ENCODE data around the gene CDH4.

CDH4 gene

GRCh38 chr20:61665528-61666470 is 413.7 kb downstream of the CDH4 start:
- no peak overlapping the region for H2BK5ac ChIP-seq (ENCODE audit: low read depth, low read length, poor library complexity)
- H3K79me2 ChIP-seq (ENCODE audit: control insufficient read depth, insufficient read depth, low read length, poor library complexity), result no peaks in the 10 kb centered on the region
- no peak overlapping the region for H2BK12ac ChIP-seq (ENCODE audit: low read length)
- H3K4ac ChIP-seq (ENCODE audit: low read depth, low read length), result no peak overlapping the region
- no peaks in the 10 kb centered on the region for H3K79me1 ChIP-seq (ENCODE audit: low read length)
- no peak overlapping the region for H3K23ac ChIP-seq (ENCODE audit: low read length)
- no peak overlapping the region for H3K27ac ChIP-seq (ENCODE audit: low read depth, low read length)
- H3K9ac ChIP-seq (ENCODE audit: low read length), result no peak overlapping the region
- H3K4me3 ChIP-seq (ENCODE audit: low read depth, low read length), result no peak overlapping the region
- H4K12ac ChIP-seq (ENCODE audit: low read depth, low read length), result no peak overlapping the region
- H3K36me3 ChIP-seq (ENCODE audit: control insufficient read depth in 1 of 2, insufficient read depth in 2 of 2, low read length in 2 of 2), result no peaks in the 10 kb centered on the region
- no CpG with 5 or more reads among the region's 32 CpGs for WGBS (ENCODE audit: extremely low coverage, insufficient coverage, insufficient read length)
- no peak overlapping the region for H2AFZ ChIP-seq (ENCODE audit: insufficient read depth, low read length, poor library complexity)
- H3K4me2 ChIP-seq (ENCODE audit: low read length), result no peak overlapping the region
- no peak overlapping the region for H2BK120ac ChIP-seq (ENCODE audit: insufficient read depth, low read length, poor library complexity)
- no peak for DNase-seq
- no peak overlapping the region for H2AK5ac ChIP-seq (ENCODE audit: low read length)
- H3K18ac ChIP-seq (ENCODE audit: low read length), result no peak overlapping the region
- H3K4me1 ChIP-seq (ENCODE audit: control insufficient read depth in 1 of 2, insufficient read depth in 2 of 2, low read length in 2 of 2), result no peaks in the 10 kb centered on the region
- peaks cover 5% of the 10 kb centered on the region for H3K9me3 ChIP-seq (ENCODE audit: insufficient read depth, low read depth, low read length)
- no peak overlapping the region for H3K14ac ChIP-seq (ENCODE audit: low read length)
- no peak overlapping the region for H4K8ac ChIP-seq (ENCODE audit: low read depth, low read length)
- no peaks in the 10 kb centered on the region for H3K27me3 ChIP-seq (ENCODE audit: insufficient read depth, low read length)
- no peak overlapping the region for H4K91ac ChIP-seq (ENCODE audit: low read depth, low read length)

DNA sequence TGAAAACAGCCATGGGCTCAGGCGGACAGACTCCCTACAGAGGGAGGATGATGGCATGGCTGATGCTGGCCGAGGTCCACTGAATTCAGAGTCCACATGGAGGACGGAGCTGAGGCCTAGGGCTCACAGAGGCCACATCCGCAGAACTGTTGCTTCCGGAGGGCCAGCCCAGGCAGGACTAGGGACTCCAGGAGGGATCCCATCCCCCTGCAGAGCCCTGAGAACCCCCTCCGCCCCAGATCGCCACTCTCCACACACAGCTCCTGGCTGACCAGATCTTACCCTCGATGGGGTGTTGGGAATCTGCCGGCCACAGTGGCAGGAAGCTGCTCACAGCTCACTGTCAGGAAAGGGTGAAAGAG is 414.4 kb downstream of the CDH4 start:
- H3K9ac ChIP-seq (ENCODE audit: low read length), result no peak overlapping the region
- no peak for DNase-seq
- H2AK5ac ChIP-seq (ENCODE audit: low read length), result no peak overlapping the region
- no peaks in the 10 kb centered on the region for H3K79me2 ChIP-seq (ENCODE audit: control insufficient read depth, insufficient read depth, low read length, poor library complexity)
- no peak overlapping the region for H3K4me3 ChIP-seq (ENCODE audit: low read depth, low read length)
- H3K4ac ChIP-seq (ENCODE audit: low read depth, low read length), result no peak overlapping the region
- no peak overlapping the region for H4K91ac ChIP-seq (ENCODE audit: low read depth, low read length)
- H3K23ac ChIP-seq (ENCODE audit: low read length), result no peak overlapping the region
- no peaks in the 10 kb centered on the region for H3K4me1 ChIP-seq (ENCODE audit: control insufficient read depth in 1 of 2, insufficient read depth in 2 of 2, low read length in 2 of 2)
- H4K12ac ChIP-seq (ENCODE audit: low read depth, low read length), result no peak overlapping the region
- H3K79me1 ChIP-seq (ENCODE audit: low read length), result no peaks in the 10 kb centered on the region
- no peak overlapping the region for H3K14ac ChIP-seq (ENCODE audit: low read length)
- no peaks in the 10 kb centered on the region for H3K36me3 ChIP-seq (ENCODE audit: control insufficient read depth in 1 of 2, insufficient read depth in 2 of 2, low read length in 2 of 2)
- no peak overlapping the region for H2BK120ac ChIP-seq (ENCODE audit: insufficient read depth, low read length, poor library complexity)
- H2BK5ac ChIP-seq (ENCODE audit: low read depth, low read length, poor library complexity), result no peak overlapping the region
- H3K4me2 ChIP-seq (ENCODE audit: low read length), result no peak overlapping the region
- H2AFZ ChIP-seq (ENCODE audit: insufficient read depth, low read length, poor library complexity), result no peak overlapping the region
- no peak overlapping the region for H3K18ac ChIP-seq (ENCODE audit: low read length)
- no peaks in the 10 kb centered on the region for H3K27me3 ChIP-seq (ENCODE audit: insufficient read depth, low read length)
- WGBS (ENCODE audit: extremely low coverage, insufficient coverage, insufficient read length), result no CpG with 5 or more reads among the region's 9 CpGs
- no peak overlapping the region for H2BK12ac ChIP-seq (ENCODE audit: low read length)
- no peak overlapping the region for H4K8ac ChIP-seq (ENCODE audit: low read depth, low read length)
- peaks cover 5% of the 10 kb centered on the region for H3K9me3 ChIP-seq (ENCODE audit: insufficient read depth, low read depth, low read length)
- no peak overlapping the region for H3K27ac ChIP-seq (ENCODE audit: low read depth, low read length)

GRCh38 chr20:61667056-61667792 is 415.2 kb downstream of the CDH4 start:
- no peak overlapping the region for H3K27ac ChIP-seq (ENCODE audit: low read depth, low read length)
- H2AK5ac ChIP-seq (ENCODE audit: low read length), result no peak overlapping the region
- no peak overlapping the region for H2BK12ac ChIP-seq (ENCODE audit: low read length)
- no peak overlapping the region for H2BK120ac ChIP-seq (ENCODE audit: insufficient read depth, low read length, poor library complexity)
- H3K4ac ChIP-seq (ENCODE audit: low read depth, low read length), result no peak overlapping the region
- H4K91ac ChIP-seq (ENCODE audit: low read depth, low read length), result no peak overlapping the region
- no peak overlapping the region for H3K4me3 ChIP-seq (ENCODE audit: low read depth, low read length)
- no peak overlapping the region for H4K8ac ChIP-seq (ENCODE audit: low read depth, low read length)
- no peaks in the 10 kb centered on the region for H3K27me3 ChIP-seq (ENCODE audit: insufficient read depth, low read length)
- H2AFZ ChIP-seq (ENCODE audit: insufficient read depth, low read length, poor library complexity), result no peak overlapping the region
- H3K14ac ChIP-seq (ENCODE audit: low read length), result no peak overlapping the region
- no peak overlapping the region for H2BK5ac ChIP-seq (ENCODE audit: low read depth, low read length, poor library complexity)
- H3K79me2 ChIP-seq (ENCODE audit: control insufficient read depth, insufficient read depth, low read length, poor library complexity), result no peaks in the 10 kb centered on the region
- H3K9ac ChIP-seq (ENCODE audit: low read length), result no peak overlapping the region
- WGBS (ENCODE audit: extremely low coverage, insufficient coverage, insufficient read length), result no CpG with 5 or more reads among the region's 20 CpGs
- H3K36me3 ChIP-seq (ENCODE audit: control insufficient read depth in 1 of 2, insufficient read depth in 2 of 2, low read length in 2 of 2), result no peaks in the 10 kb centered on the region
- no peak overlapping the region for H3K23ac ChIP-seq (ENCODE audit: low read length)
- H3K18ac ChIP-seq (ENCODE audit: low read length), result no peak overlapping the region
- no peak overlapping the region for H3K4me2 ChIP-seq (ENCODE audit: low read length)
- H3K4me1 ChIP-seq (ENCODE audit: control insufficient read depth in 1 of 2, insufficient read depth in 2 of 2, low read length in 2 of 2), result no peaks in the 10 kb centered on the region
- peaks cover 7% of the 10 kb centered on the region for H3K9me3 ChIP-seq (ENCODE audit: insufficient read depth, low read depth, low read length)
- H4K12ac ChIP-seq (ENCODE audit: low read depth, low read length), result no peak overlapping the region
- H3K79me1 ChIP-seq (ENCODE audit: low read length), result no peaks in the 10 kb centered on the region
- no peak for DNase-seq

- Histone ChIP-seq H3K36me3 (ENCODE audit: control insufficient read depth in 1 of 2, insufficient read depth in 2 of 2, low read length in 2 of 2) (no peaks in the 10 kb centered on the region), H2AFZ (ENCODE audit: insufficient read depth, low read length, poor library complexity) (no peak overlapping the region), H3K9me3 (ENCODE audit: insufficient read depth, low read depth, low read length) (peaks cover 10% of the 10 kb centered on the region), H2BK5ac (ENCODE audit: low read depth, low read length, poor library complexity) (no peak overlapping the region), H4K91ac (ENCODE audit: low read depth, low read length) (no peak overlapping the region), H2BK12ac (ENCODE audit: low read length) (no peak overlapping the region), H2BK120ac (ENCODE audit: insufficient read depth, low read length, poor library complexity) (no peak overlapping the region), H3K9ac (ENCODE audit: low read length) (no peak overlapping the region), H3K79me2 (ENCODE audit: control insufficient read depth, insufficient read depth, low read length, poor library complexity) (no peaks in the 10 kb centered on the region), H3K18ac (ENCODE audit: low read length) (no peak overlapping the region), H3K4me3 (ENCODE audit: low read depth, low read length) (no peak overlapping the region), H2AK5ac (ENCODE audit: low read length) (no peak overlapping the region), H4K8ac (ENCODE audit: low read depth, low read length) (no peak overlapping the region), H3K23ac (ENCODE audit: low read length) (no peak overlapping the region), H4K12ac (ENCODE audit: low read depth, low read length) (no peak overlapping the region), H3K14ac (ENCODE audit: low read length) (no peak overlapping the region), H3K79me1 (ENCODE audit: low read length) (no peaks in the 10 kb centered on the region), H3K27ac (ENCODE audit: low read depth, low read length) (no peak overlapping the region), H3K4me2 (ENCODE audit: low read length) (no peak overlapping the region), H3K27me3 (ENCODE audit: insufficient read depth, low read length) (no peaks in the 10 kb centered on the region), H3K4me1 (ENCODE audit: control insufficient read depth in 1 of 2, insufficient read depth in 2 of 2, low read length in 2 of 2) (no peaks in the 10 kb centered on the region), H3K4ac (ENCODE audit: low read depth, low read length) (no peak overlapping the region)
- WGBS (ENCODE audit: extremely low coverage, insufficient coverage, insufficient read length), result no CpG with 5 or more reads among the region's 9 CpGs
- no peak for DNase-seq
Observed at GRCh38 chr20:61668065-61668650, 416.1 kb downstream of the CDH4 start.
